ENCODE data around the gene SERGEF. TPM values are rescaled to one million over a fixed set of nuclear protein-coding genes. Genes with fewer than 3 reads are reported as not detected.
A peak's percentile ranks its signal among the peaks of the same experiment; 100 is the strongest.

SERGEF gene
- total and polyA plus RNA-seq, 2 of the 13 experiments (the other 11 are each of a cell fraction or from before 2014, with no cell fraction given), result 54.5 to 114 TPM

- TF ChIP-seq POGK (CRISPR knock-in tag; conservative IDR thresholded peaks at IDR 0.05), result no peak
- TF ChIP-seq ZNF598 (CRISPR knock-in tag; IDR thresholded peaks at IDR 0.05; ENCODE audit: borderline replicate concordance), result 0 out of 2 replicates have a peak, but pooled peaks have one; percentile 30
- TF ChIP-seq ZNF225 (CRISPR knock-in tag; IDR thresholded peaks at IDR 0.05), result no peak
- no peak for TF ChIP-seq PBX2 (CRISPR knock-in tag; IDR thresholded peaks at IDR 0.05)
- TF ChIP-seq ETV5 (CRISPR knock-in tag; IDR thresholded peaks at IDR 0.05; ENCODE audit: borderline replicate concordance), result no peak
- no peak for TF ChIP-seq PRPF4 (IDR thresholded peaks at IDR 0.05; ENCODE audit: low read depth, low read length, poor library complexity, severe bottlenecking)
- TF ChIP-seq, protein P1, sequence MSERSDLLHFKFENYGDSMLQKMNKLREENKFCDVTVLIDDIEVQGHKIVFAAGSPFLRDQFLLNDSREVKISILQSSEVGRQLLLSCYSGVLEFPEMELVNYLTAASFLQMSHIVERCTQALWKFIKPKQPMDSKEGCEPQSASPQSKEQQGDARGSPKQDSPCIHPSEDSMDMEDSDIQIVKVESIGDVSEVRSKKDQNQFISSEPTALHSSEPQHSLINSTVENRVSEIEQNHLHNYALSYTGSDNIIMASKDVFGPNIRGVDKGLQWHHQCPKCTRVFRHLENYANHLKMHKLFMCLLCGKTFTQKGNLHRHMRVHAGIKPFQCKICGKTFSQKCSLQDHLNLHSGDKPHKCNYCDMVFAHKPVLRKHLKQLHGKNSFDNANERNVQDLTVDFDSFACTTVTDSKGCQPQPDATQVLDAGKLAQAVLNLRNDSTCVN (CRISPR knock-in tag; IDR thresholded peaks at IDR 0.05; ENCODE audit: borderline replicate concordance), result no peak
- TF ChIP-seq, protein P2, sequence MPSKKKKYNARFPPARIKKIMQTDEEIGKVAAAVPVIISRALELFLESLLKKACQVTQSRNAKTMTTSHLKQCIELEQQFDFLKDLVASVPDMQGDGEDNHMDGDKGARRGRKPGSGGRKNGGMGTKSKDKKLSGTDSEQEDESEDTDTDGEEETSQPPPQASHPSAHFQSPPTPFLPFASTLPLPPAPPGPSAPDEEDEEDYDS (CRISPR knock-in tag; IDR thresholded peaks at IDR 0.05), result no peak
- no peak for TF ChIP-seq SMARCE1 (IDR thresholded peaks at IDR 0.05; ENCODE audit: borderline replicate concordance)
- no peak for TF ChIP-seq NCOA1 (CRISPR knock-in tag; IDR thresholded peaks at IDR 0.05)
- TF ChIP-seq ZNF7 (CRISPR knock-in tag; IDR thresholded peaks at IDR 0.05), result no peak
- TF ChIP-seq ASH2L (IDR thresholded peaks at IDR 0.05; ENCODE audit: insufficient read length, low read depth, low read length), result no peak
- TF ChIP-seq TAF15 (IDR thresholded peaks at IDR 0.05; ENCODE audit: low read depth, low read length, poor library complexity, severe bottlenecking), result no peak
- no peak for TF ChIP-seq RARG (CRISPR knock-in tag; IDR thresholded peaks at IDR 0.05; ENCODE audit: low read depth)
- no peak for TF ChIP-seq ZNF530 (CRISPR knock-in tag; IDR thresholded peaks at IDR 0.05; ENCODE audit: low read depth)
- TF ChIP-seq SRSF4 (IDR thresholded peaks at IDR 0.05; ENCODE audit: low read depth, low read length, poor library complexity, severe bottlenecking), result no peak
- no peak for TF ChIP-seq MLX (CRISPR knock-in tag; IDR thresholded peaks at IDR 0.05)
- TF ChIP-seq, protein P3, sequence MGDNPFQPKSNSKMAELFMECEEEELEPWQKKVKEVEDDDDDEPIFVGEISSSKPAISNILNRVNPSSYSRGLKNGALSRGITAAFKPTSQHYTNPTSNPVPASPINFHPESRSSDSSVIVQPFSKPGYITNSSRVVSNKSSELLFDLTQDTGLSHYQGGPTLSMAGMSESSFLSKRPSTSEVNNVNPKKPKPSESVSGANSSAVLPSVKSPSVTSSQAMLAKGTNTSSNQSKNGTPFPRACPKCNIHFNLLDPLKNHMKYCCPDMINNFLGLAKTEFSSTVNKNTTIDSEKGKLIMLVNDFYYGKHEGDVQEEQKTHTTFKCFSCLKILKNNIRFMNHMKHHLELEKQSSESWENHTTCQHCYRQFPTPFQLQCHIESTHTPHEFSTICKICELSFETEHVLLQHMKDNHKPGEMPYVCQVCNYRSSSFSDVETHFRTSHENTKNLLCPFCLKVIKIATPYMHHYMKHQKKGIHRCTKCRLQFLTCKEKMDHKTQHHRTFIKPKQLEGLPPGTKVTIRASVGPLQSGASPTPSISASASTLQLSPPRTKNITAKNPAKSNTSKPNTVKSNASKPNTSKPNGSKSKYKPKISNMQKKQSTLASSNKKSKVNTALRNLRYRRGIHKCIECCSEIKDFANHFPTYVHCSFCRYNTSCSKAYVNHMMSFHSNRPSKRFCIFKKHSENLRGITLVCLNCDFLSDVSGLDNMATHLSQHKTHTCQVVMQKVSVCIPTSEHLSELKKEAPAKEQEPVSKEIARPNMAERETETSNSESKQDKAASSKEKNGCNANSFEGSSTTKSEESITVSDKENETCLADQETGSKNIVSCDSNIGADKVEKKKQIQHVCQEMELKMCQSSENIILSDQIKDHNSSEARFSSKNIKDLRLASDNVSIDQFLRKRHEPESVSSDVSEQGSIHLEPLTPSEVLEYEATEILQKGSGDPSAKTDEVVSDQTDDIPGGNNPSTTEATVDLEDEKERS (CRISPR knock-in tag; IDR thresholded peaks at IDR 0.05), result no peak
- no peak for TF ChIP-seq YEATS2 (CRISPR knock-in tag; IDR thresholded peaks at IDR 0.05; ENCODE audit: borderline replicate concordance)
Measured at GRCh38 chr11:17760102-17761029, 252.5 kb downstream of the SERGEF start (continued).
